Measurements from ENCODE around the gene IMPDH2.
A peak's percentile ranks its signal among the peaks of the same experiment; 100 is the strongest.
"Not testable (repeated sequence)": the region's sequence is repeated elsewhere in the genome, so short reads cannot be mapped to it uniquely, and the experiment has no call there.

IMPDH2 gene

DNA sequence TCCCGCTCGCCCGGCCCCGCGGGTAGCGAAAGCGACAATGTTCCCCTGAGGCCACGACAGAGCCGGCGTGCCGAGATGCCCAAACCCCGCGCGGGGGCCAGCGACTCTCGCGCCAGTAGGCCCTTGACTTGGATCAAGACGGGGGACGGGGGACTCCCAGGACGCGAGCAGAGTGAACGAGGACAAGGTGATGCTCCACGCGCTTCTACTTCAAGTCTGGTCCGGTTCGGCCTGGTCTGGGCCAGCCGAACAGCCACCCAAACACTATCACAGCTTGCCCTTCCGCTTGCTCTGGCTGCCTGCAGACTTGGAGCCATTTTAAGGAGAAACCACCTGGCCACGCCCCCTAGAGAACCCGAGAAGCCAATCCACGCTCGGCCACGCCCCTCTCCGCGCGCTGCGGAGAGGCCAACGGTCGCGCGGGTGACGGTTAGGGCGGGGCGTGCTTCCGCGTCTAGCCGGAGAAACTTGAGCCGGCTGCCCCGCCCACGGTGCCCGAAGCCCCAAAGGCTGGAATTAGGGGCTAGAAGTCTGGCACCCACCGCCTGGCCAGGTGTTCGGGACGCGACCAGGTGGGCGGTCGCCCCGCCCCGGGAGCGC, 7.9 kb downstream of the IMPDH2 start:
- peak; percentile 96 for DNase-seq

DNA sequence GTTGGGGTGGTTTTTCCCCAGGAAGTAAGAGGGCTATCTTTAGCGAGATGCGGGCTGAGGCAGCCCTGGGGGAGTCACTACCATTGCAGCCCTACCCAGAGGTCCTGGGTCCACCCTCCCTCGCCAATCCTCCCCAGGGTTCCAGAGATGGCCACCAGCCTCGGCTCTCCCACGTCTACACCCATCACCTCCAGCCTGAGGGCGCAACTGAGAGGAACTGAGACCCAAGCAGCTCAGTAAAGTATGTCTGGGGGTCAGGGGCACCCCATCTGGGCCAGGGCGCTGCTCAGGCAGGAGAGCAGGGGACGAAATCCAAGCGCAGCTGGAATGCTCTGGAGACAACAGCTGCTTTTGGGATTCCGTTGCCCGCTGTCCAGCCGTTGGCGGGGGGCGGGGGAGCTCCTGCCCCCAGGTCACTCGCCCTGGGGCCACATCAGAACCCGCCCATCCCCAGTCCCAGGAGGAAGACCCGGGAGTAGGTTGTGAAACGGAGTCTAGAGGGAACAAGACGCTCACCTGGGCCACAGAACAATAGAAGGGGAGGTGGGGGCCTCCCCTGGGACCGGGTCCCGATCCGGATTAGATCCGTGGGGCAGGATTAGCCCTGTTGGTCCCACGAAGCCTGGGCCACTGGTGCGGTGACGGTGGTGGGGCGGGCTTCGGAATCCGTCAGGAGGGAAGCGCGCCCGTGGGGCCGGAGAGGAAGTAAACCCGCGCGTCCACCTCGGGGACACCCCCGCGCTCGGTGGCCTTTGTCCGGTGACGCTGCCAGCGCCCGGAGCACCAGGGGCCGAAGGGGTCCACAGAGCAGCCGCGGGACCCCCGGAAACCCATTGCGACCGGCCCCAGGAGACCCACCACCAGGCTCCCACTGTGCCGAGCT, 8.6 kb downstream of the IMPDH2 start:
- DNase-seq = peak; percentile 18

GRCh38 chr3:49019941-49020329, 9.3 kb downstream of the IMPDH2 start:
- DNase-seq = no peak

GRCh38 chr3:49018707-49019006, 10.5 kb downstream of the IMPDH2 start:
- DNase-seq = no peak

- DNase-seq = peak; percentile 71
These were observed 11.1 kb downstream of the IMPDH2 start, which contains the start of gene DALRD3 for GRCh38 chr3:49017971-49018706. Gene DALRD3, minus strand, starts transcription at chr3:49018580. Its CDS starts 16 bp downstream, at chr3:49018564.

DNA sequence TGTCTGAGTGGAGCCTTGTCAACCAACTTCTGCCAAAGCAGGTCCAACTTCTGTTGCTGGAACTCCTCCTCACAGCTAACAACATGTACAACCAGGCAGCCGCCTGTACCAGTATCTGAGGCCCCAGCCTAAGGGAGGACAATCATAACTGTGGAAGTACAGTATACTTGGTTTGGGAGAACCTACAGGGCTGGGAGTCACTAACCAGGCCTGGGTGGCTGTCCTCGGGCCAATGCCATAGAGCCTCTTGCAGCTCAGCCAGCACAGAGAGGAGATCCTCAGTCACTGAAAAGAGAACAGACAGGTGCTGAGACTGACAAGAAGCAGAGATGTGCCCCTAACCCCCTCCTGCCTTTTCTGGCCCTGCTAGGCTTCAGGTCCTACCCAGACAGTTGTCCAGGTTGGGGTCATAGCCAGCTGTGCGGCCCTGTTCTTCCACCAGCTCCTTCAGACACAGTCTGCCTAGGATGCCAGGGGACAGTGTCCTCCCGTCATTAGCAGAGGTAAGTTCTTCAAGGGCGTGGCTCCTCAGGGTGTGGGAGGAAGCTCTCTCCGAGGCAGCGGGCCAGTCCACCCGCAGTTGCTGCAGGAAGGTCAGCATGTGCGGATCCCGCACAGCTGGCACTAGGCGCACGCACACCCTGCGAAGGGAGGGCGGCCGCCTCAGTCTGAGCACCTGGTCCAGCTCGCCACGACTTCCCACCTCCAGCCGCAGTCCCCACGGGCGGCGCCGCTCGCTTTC, 11.8 kb downstream of the IMPDH2 start:
- DNase-seq = no peak

DNA sequence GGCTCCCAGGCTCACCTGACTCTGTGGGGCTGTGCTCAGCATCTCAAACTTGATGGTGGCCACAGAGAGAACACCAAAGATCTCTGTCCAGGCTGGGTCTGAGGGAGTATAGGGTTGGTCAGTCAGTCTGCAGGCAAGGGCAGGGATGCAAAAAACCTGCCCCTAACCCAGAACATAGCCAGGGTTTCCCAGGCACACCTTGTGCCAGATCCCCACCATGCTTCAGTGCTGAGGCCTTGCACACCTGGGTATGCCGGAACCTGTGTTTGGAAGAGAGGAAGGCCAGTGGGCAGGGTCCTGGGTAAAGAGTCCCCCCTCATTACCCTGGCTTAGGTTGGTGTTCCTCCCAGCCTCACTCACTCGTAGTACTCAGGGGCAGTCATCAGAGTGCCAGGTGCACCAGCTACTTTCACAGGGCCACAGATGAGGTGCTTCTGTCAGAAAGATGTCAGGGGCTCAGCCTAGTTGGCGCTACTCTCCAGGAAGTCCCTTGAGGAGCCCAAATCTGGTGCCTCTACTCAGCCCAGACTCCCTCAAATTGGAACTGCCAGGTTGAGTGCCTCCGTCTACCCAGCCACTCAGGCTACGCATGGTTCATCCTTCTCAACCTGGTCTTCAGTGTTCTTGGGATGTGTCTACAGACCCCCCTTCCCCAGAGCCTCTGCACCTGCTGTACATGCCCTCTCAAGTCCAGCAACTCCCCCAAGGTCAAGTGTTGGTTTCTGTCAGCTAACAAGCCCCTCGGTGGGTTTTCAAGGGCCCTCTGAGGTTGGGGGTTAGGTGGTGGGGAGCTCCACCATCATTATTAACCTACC, 12.6 kb downstream of the IMPDH2 start:
- no peak for DNase-seq

DNA sequence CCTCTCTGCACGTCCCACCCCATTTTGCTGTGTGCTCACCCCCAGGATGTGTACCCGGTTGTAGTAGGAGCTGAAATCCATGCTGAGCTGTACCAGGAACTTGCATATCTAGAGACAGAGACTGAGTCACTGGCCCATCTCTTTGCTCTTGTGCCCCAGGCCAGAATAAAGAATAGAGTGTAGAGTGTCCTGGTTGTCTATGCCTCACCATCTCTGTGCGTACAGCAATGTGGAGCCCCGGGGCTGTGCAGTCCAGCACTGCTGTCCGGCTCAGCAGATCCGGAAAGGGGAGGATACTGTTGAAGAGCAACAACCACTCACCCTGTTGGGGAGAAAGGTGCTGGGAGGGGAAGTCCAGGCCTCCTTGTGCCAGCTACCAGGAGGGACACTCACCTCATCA, 13.4 kb downstream of the IMPDH2 start:
- no peak for DNase-seq

DNA sequence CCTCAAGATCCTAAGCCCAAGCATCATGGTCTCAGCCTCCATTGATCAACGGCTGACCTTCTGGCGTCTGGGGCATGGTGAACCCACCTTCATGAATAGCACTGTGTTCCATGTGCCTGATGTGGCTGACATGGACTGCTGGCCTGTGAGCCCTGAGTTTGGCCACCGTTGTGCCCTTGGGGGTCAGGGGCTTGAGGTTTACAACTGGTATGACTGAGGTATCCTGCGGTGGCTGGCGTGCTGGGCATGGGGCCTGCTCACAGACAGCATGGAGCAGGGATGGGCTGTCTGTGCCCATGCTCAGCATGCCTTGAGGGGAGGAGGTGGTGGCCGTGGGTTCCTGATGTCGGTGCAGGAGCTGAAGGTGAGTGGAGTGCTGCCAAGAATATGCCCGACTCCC, 14.1 kb downstream of the IMPDH2 start:
- DNase-seq = no peak

DNA sequence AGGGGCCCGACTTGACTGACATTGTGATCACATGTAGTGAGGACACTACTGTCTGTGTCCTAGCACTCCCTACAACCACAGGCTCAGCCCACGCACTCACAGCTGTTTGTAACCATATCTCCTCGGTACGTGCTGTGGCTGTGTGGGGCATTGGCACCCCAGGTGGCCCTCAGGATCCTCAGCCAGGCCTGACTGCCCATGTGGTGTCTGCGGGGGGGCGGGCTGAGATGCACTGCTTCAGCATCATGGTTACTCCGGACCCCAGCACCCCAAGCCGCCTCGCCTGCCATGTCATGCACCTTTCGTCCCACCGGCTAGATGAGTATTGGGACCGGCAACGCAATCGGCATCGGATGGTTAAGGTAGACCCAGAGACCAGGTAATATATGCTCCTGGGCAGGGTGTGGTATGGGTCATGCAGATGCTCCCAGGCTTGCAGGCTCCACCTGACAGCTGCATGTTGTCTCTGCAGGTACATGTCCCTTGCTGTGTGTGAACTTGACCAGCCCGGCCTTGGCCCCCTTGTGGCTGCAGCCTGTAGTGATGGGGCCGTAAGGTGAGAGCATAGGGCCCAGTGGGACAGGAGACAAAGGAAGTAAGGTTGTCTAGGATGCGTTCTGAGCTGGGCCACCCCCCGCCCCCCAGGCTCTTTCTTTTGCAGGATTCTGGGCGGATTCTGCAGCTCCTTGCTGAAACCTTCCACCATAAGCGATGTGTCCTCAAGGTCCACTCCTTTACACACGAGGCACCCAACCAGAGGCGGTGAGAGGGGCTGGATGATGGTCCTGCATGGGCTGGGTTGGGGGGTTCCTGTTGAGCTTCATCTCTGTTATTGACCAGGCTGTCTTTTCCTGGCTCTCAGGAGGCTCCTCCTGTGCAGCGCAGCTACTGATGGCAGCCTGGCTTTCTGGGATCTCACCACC, 15.2 kb downstream of the IMPDH2 start:
- DNase-seq = no peak

- no peak for DNase-seq
These were observed 16.0 kb downstream of the IMPDH2 start for GRCh38 chr3:49013113-49013737.

GRCh38 chr3:49012441-49013017, 16.7 kb downstream of the IMPDH2 start:
- DNase-seq = no peak

DNA sequence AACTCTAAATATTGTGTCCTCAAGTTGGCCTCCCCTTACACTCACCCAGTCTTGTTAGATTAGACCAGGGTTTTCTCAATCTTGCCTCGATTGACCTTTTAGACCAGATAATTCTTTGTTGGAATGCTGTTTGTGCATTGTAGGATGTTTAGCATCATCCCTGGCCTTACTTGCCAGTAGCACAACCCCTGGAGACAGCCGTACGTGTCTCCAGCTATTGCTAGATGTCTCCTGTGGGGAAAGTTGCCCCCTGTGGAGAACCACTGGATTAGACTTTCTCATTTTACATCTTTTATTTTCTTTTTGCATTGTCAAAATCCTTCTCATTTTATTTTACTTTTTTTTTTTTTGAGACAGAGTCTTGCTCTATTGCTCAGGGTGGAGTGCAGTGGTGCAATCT, 19.8 kb downstream of the IMPDH2 start:
- DNase-seq = no peak

DNA sequence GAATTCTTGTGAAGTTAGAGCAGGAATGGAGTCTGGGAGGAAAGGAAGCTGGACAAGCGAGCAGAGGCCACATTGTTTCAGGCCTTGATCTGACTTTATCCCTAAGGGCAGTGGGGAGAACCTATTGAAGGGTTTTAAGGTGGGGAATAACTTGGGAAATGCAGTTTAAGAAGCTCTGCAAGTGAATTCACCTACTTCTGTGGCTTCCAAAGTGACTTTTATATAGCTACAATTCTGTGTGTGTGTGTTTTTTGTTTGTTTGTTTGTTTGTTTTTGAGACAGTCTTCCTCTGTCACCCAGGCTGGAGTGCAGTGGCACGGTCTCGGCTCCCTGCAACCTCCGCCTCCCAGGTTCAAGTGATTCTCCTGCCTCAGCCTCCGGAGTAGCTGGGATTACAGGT, 20.6 kb downstream of the IMPDH2 start:
- not testable (repeated sequence) for DNase-seq

DNA sequence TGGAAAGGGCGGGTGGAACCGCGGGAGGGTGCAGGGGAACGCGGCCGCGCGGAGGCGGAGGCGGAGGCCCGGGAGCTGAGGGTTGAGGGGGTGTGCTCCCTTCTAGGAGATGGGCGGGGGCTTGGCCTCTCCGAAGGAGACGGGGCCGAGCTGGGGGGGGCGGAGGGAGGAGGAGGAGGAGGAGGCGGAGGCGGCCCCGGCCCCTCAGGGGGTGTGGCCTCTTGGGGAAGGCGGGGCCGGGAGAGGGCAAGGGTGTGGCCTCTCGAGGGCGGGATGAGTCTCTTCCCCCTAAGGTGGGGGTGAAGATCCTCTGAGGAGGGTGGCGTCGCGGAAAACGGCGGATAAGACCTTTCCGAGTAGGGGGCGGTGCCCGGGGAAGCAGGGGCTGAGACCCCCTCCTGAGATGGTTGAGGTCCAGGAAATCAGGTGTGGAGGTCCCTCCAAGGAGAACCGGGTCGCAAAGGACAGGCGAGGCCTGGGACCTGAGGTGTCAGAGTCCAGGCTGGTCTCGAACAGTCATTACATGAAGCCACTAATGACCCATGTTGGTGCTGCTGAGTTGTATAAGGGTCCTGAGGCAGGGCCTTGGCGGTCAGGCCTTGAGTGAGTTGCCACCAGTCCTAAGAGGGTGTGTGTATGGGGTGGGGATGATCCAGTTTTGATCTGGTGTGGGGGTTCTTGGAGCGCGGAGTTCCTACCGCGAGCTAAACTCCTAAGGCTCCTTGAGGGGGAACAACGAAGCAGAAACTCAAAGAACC, 21.2 kb downstream of the IMPDH2 start:
- peak; percentile 90 for DNase-seq

DNA sequence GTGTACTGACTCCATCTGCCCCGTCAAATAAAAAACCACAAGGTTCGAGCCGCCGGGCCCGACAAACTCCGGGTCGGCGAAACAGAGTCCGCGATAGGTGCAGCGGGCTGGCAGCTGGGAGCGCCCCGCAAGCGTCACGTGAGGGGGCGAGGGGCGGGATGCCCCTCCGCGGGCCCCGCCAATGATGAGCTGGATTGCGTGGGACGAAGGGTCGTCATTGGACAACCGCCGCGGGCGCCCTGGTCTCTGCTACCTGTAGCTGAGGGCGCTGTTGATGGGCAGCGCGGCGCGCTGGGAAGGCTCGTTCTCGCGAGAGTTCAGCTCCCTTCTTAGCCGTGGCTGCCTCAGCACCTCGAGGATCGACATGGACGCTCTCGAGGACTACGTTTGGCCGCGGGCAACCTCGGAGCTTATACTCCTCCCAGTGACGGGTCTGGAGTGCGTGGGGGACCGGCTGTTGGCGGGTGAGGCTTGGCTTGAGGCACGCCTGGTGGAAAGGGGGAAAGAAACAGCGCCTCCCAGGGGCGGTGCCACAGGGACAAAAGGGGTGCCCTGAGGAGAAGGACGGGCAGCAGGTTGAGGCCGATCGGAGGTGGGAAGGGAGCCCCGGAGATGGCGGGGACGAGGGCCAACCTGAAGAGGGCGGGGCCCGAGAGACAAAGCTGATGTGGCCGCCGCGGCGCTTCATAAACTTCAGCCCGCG, 22.0 kb downstream of the IMPDH2 start, which contains the start of gene WDR6:
Gene WDR6 (plus strand): TSS at position 324 of the 703 bp plus-strand sequence. CDS start 41 bp downstream, at position 365.
- peak; percentile 99 for DNase-seq

- no peak for DNase-seq
These were observed 22.7 kb downstream of the IMPDH2 start for GRCh38 chr3:49006408-49007067.

DNA sequence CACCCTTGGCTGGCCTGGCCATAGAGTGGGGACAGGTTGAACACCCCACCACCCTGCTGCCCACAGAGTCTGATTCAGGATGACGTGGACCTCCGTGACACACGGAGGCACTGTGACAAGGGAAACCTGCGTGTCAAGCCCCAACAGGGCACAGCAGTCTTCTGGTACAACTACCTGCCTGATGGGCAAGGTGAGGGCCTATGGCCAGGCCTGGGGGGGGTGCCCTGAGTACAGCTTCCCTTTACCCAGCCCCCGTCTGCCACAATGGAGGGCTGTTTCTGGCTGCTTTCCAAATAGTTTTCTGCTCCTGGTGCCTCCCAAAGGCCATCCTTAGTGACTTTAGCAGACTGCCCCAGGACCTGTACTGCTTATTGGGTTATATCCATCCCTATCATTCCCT, 23.2 kb downstream of the IMPDH2 start:
- no peak for DNase-seq

Measured in NCI-H226 (cell line).